ENCODE data around the gene UBE2Z.

DNA sequence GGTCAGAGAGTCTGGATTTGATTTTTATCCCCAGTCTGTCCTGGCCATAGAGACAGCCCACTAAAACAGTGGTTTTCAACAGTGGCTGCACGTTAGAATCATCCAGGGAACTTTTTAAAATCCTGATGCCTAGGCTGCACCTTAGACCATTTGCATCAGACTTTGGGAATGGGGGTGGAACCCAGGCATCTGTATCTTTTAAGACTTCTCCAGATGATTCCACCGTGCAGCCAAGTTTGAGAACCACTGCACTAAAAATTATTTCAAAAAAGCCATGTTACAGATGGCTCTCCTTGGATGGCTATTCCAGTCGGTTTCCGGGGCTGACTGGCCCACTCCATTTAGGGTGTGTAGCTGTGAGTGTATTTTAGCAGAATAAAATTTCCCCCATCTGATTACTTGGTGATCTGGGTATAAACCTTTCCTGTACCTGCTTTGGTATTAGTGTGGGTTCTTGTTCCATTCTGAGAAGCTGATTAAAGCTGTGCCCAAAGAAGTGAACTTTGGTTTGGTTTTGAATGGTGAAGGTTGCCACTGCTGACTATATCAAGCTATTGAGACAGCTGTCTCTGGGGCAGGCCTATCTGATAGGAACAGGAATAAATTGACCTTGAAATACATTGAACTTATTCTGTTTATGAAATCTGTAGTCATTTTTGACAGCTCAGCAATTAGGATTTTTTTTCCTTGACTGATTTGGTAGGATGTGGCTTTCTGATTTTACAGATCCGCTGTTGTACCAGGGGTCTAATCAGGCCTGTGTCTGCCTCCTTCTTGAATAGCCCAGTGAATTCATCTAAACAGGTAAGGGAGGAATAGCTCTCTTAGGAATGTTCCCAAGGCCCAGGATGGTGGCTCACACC is 14.3 kb upstream of the UBE2Z start:
- TF ChIP-seq CTCF (IDR thresholded peaks at IDR 0.05; ENCODE audit: low read depth, low read length) (no peak), MAX (IDR thresholded peaks at IDR 0.05; ENCODE audit: low read depth, low read length) (no peak), POLR2A (IDR thresholded peaks at IDR 0.05; ENCODE audit: extremely low read depth, insufficient read length) (no peak)
